ENCODE results near the gene CMTM5. TPM values are rescaled to one million over a fixed set of nuclear protein-coding genes. Genes with fewer than 3 reads are reported as not detected.

Gene CMTM5, protein sequence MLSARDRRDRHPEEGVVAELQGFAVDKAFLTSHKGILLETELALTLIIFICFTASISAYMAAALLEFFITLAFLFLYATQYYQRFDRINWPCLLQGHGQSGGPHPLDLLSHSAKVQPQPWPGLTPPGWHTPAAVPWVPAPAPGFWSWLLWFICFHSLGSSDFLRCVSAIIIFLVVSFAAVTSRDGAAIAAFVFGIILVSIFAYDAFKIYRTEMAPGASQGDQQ
- total RNA-seq, result not detected in 2 replicates
- long read RNA-seq, result 0 reads

DNA sequence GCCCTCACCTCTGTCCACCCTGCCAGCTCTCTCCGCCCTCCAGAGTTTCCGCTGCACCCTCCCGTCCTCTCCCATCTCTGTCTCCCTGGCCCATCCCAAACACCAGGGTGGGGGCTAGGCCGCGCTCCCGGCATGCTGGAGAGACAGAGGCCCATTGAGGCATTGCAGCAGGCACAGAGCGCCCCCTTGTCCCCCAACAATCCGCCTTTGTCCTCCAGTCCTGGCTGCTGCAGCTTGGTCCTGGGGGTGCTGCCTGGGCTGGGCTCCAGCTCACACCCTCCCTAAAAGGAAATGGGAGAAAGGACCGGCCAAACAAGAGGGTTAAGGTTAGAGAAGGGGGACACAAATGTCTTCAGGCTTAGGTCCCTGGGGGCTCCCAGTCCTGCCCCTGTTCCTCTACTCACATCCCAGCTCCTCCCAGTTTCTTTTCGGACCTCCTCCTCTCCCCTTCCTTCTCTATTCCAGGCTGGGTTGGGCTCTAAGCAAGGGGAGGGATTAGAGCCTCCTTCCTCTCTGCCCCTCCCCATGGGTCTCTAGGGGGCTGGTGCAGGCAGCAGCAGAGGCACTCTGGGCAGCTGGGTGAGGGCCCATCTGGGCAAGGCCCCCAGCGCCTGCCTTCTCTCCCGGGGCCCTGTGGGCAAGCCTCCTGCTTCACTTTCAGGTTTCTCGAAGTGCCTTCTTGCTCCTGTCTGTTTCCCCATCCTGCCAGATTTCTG is at the start of gene CMTM5:
Gene CMTM5, plus strand, starts transcription at position 565 of the 716 bp plus-strand sequence. CDS start 206 bp downstream, outside the sequence.
- H3K4me1 Mint-ChIP-seq (ENCODE audit: unreplicated experiment), result peaks cover 4% of the 10 kb centered on the region
- TF ChIP-seq, protein P1, sequence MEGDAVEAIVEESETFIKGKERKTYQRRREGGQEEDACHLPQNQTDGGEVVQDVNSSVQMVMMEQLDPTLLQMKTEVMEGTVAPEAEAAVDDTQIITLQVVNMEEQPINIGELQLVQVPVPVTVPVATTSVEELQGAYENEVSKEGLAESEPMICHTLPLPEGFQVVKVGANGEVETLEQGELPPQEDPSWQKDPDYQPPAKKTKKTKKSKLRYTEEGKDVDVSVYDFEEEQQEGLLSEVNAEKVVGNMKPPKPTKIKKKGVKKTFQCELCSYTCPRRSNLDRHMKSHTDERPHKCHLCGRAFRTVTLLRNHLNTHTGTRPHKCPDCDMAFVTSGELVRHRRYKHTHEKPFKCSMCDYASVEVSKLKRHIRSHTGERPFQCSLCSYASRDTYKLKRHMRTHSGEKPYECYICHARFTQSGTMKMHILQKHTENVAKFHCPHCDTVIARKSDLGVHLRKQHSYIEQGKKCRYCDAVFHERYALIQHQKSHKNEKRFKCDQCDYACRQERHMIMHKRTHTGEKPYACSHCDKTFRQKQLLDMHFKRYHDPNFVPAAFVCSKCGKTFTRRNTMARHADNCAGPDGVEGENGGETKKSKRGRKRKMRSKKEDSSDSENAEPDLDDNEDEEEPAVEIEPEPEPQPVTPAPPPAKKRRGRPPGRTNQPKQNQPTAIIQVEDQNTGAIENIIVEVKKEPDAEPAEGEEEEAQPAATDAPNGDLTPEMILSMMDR (IDR thresholded peaks at IDR 0.05), result no peak
- H3K36me3 Mint-ChIP-seq (ENCODE audit: unreplicated experiment), result no peaks in the 10 kb centered on the region
- H3K4me3 Mint-ChIP-seq (ENCODE audit: unreplicated experiment), result no peak within 1 kb of the TSS
- no peaks in the 10 kb centered on the region for H3K9me3 Mint-ChIP-seq (ENCODE audit: unreplicated experiment)
- H3K27ac Mint-ChIP-seq (ENCODE audit: unreplicated experiment), result no peak within 1 kb of the TSS
- peaks cover 19% of the 10 kb centered on the region for H3K27me3 Mint-ChIP-seq (ENCODE audit: unreplicated experiment)
- no peak for DNase-seq (ENCODE audit: extremely low spot score, unreplicated experiment)

DNA sequence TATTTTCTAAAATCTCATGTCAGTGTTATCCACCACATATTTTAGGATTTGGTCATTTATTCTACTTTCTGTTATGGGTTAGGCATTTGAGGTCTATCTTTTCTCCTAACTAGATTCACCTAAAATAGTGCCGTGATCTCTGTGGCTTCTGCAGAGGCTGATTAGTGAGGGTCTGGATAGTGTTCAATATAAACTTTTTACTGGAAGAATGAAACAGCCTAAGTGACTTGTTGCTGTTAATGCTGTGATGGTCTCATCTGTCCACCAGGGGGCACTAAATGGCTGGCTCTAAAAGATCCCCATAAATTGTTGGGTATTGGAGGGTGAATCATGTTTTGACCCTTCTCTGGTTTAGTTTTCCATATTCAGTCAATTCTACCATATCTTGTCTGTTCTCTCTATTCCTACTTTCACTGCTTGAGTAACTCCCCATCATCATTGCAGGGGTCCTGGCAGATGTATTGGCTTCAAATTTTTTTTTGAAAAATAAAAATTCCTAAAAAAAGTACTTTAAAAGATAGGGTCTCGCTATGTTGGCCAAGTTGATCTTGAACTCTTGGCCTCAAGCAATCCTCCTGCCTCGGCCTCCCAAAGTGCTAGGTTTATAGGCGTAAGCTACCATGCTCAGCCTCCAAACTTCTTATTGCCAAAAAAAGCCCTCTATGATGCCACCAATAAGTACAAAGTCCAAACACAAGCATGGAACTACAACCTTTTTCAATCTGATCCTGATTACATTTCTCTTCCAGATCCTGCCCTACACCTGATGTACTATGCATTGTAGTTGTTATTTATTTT is 48.7 kb upstream of the CMTM5 start:
- no peak overlapping the region for H3K27ac Mint-ChIP-seq (ENCODE audit: unreplicated experiment)
- peak; percentile 81 for DNase-seq (ENCODE audit: extremely low spot score, unreplicated experiment)
- H3K9me3 Mint-ChIP-seq (ENCODE audit: unreplicated experiment), result no peaks in the 10 kb centered on the region
- H3K4me3 Mint-ChIP-seq (ENCODE audit: unreplicated experiment), result no peak overlapping the region
- TF ChIP-seq, protein P1 (IDR thresholded peaks at IDR 0.05), result peak; percentile 86
- H3K27me3 Mint-ChIP-seq (ENCODE audit: unreplicated experiment), result no peaks in the 10 kb centered on the region
- H3K36me3 Mint-ChIP-seq (ENCODE audit: unreplicated experiment), result peaks cover 25% of the 10 kb centered on the region
- H3K4me1 Mint-ChIP-seq (ENCODE audit: unreplicated experiment), result peaks cover 5% of the 10 kb centered on the region

DNA sequence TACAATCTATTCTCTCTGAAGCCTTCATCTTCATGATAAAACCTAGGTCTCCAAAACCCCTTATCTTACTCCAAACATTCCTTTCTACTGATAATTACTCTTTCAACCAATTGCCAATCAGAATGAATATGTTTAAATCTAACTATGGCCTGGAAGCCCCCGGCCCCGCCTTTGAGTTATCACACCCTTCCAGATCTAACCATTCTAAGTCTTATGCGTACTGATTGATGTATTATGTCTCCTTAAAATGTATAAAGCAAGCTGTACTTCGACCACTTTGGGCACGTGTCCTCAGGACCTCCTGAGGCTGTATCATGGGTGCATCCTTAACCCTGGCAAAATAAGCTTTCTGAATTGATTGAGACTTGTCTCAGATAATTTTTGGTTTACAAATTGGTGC is 41.2 kb upstream of the CMTM5 start:
- TF ChIP-seq, protein P1 (IDR thresholded peaks at IDR 0.05), result no peak
- peaks cover 21% of the 10 kb centered on the region for H3K9me3 Mint-ChIP-seq (ENCODE audit: unreplicated experiment)
- H3K27ac Mint-ChIP-seq (ENCODE audit: unreplicated experiment), result no peak overlapping the region
- H3K4me1 Mint-ChIP-seq (ENCODE audit: unreplicated experiment), result no peaks in the 10 kb centered on the region
- DNase-seq (ENCODE audit: extremely low spot score, unreplicated experiment), result peak; percentile 32
- peaks cover 34% of the 10 kb centered on the region for H3K27me3 Mint-ChIP-seq (ENCODE audit: unreplicated experiment)
- no peak overlapping the region for H3K4me3 Mint-ChIP-seq (ENCODE audit: unreplicated experiment)
- H3K36me3 Mint-ChIP-seq (ENCODE audit: unreplicated experiment), result no peaks in the 10 kb centered on the region

DNA sequence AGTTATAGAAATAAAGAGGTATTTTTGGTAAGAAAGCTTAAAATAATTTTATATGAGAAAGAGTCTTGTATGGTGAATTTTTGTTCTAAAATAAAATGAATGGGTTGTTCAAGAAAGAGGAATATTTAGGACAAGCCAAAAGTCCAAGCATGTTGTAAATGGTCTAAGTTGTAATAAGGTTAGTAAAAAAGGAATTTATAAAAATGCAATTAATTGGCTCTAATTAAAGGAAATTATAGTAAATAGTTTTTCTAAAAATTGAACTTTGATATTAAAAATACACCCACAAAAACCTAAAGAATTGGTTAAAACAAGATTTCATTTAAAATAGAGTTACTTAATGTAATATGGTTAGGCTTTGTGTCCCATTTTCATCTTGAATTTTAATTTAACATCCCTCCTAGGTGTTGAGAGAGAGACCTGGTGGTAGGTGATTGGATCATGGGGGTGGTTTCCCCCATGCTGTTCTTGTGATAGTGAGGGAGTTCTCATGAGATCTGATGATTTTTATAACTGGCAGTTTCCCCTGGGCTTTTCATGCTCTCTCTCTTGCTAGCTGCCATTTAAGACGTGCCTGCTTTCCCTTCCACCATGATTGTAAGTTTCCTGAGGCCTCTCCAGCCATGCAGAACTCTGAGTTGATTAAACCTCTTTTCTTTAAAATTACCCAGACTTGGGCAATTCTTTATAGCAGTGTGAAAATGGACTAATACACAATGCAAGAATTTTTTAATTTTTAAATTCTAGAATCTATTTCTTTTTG is 37.2 kb upstream of the CMTM5 start:
- Mint-ChIP-seq H3K27ac (ENCODE audit: unreplicated experiment) (no peak overlapping the region), H3K4me1 (ENCODE audit: unreplicated experiment) (no peaks in the 10 kb centered on the region), H3K4me3 (ENCODE audit: unreplicated experiment) (no peak overlapping the region), H3K36me3 (ENCODE audit: unreplicated experiment) (no peaks in the 10 kb centered on the region), H3K27me3 (ENCODE audit: unreplicated experiment) (peaks cover 33% of the 10 kb centered on the region), H3K9me3 (ENCODE audit: unreplicated experiment) (peaks cover 22% of the 10 kb centered on the region)
- DNase-seq (ENCODE audit: extremely low spot score, unreplicated experiment), result no peak
- TF ChIP-seq, protein P1 (IDR thresholded peaks at IDR 0.05), result no peak

Data from osteocyte (in vitro differentiated cells).